GM23338 (cell line): ENCODE results near the gene APOL5. TPM values are rescaled to one million over a fixed set of nuclear protein-coding genes. Genes with fewer than 3 reads are reported as not detected.

Experiments
- ATAC-seq: fragments of 200-7000 bp; cut with Tn5 transposase; 3 replicates; pipeline ENCODE4 v1.9.1; 2020
- DNase-seq: peaks from one replicate; pipeline ENCODE4 v3.0.0-alpha.2; 2015; ENCODE audit warnings: low spot score
- H2AFZ ChIP-seq: fragments of 200-600 bp; sonication (generic); 2 replicates; pipeline ENCODE4 v1.8.0; 2016; ENCODE audit warnings: antibody characterized with exemption, mild to moderate bottlenecking, moderate library complexity
- H3F3A ChIP-seq: fragments of 200-600 bp; sonication (generic); replicated peaks from 2 replicates; pipeline ENCODE4 v1.8.0; 2017; ENCODE audit warnings: antibody characterized with exemption, mixed run types, low read depth
- H3K27ac ChIP-seq: fragments of 200-600 bp; sonication (generic); 2 replicates; pipeline ENCODE4 v1.6.1; 2016; ENCODE audit warnings: low read depth
- H3K27me3 ChIP-seq: fragments of 200-600 bp; sonication (generic); 2 replicates; pipeline ENCODE4 v1.8.0; 2016; ENCODE audit warnings: mild to moderate bottlenecking, mixed run types, moderate library complexity; ENCODE audit not compliant: insufficient read depth
- H3K36me3 ChIP-seq: fragments of 200-600 bp; sonication (generic); 2 replicates; pipeline ENCODE4 v1.8.0; 2016; ENCODE audit warnings: mild to moderate bottlenecking; ENCODE audit not compliant: insufficient read depth
- H3K4me1 ChIP-seq: fragments of 200-600 bp; sonication (generic); 2 replicates; pipeline ENCODE4 v1.8.0; 2016; ENCODE audit warnings: mild to moderate bottlenecking, moderate library complexity; ENCODE audit not compliant: insufficient read depth
- H3K4me2 ChIP-seq: fragments of 200-600 bp; sonication (generic); 2 replicates; pipeline ENCODE4 v1.7.1; 2017; ENCODE audit warnings: mixed run types
- H3K4me3 ChIP-seq: fragments of 200-600 bp; sonication (generic); 2 replicates; pipeline ENCODE4 v1.6.1; 2016; ENCODE audit warnings: mixed run types
- H3K79me2 ChIP-seq: fragments of 200-600 bp; sonication (generic); replicated peaks from 2 replicates; pipeline ENCODE4 v1.8.0; 2017; ENCODE audit warnings: mild to moderate bottlenecking; ENCODE audit not compliant: insufficient read depth
- H3K9me2 ChIP-seq: fragments of 200-600 bp; sonication (generic); 2 replicates; pipeline ENCODE4 v1.8.0; 2017; ENCODE audit not compliant: insufficient read depth
- H4K20me1 ChIP-seq: fragments of 200-600 bp; sonication (generic); replicated peaks from 2 replicates; pipeline ENCODE4 v1.8.0; 2017; ENCODE audit warnings: mild to moderate bottlenecking; ENCODE audit not compliant: insufficient read depth
- H3K27ac Mint-ChIP-seq: 2 replicates; pipeline ENCODE4 v1.8.0; 2020; ENCODE audit warnings: inconsistent platforms, mild to moderate bottlenecking, moderate library complexity, mixed read lengths
- H3K27me3 Mint-ChIP-seq: 3 replicates; pipeline ENCODE4 v1.8.0; 2022; ENCODE audit warnings: low read depth, mild to moderate bottlenecking, moderate library complexity, mixed read lengths, inconsistent platforms; ENCODE audit not compliant: insufficient read depth, poor library complexity
- H3K36me3 Mint-ChIP-seq: 3 replicates; pipeline ENCODE4 v1.8.0; 2021; ENCODE audit warnings: low read depth, mild to moderate bottlenecking, inconsistent platforms, moderate library complexity, mixed read lengths
- H3K4me1 Mint-ChIP-seq: 3 replicates; pipeline ENCODE4 v1.8.0; 2020; ENCODE audit warnings: mild to moderate bottlenecking, inconsistent platforms, mixed read lengths
- H3K4me3 Mint-ChIP-seq: 3 replicates; pipeline ENCODE4 v1.8.0; 2021; ENCODE audit warnings: moderate library complexity, mild to moderate bottlenecking, inconsistent platforms, mixed read lengths
- H3K9me3 Mint-ChIP-seq: 3 replicates; pipeline ENCODE4 v1.8.0; 2020; ENCODE audit warnings: moderate library complexity, mild to moderate bottlenecking, inconsistent platforms, mixed read lengths
- POLR2AphosphoS5 ChIP-seq: IDR thresholded peaks from 2 replicates; pipeline ENCODE4 v1.6.1; 2016; ENCODE audit warnings: antibody characterized with exemption, low read depth
- REST ChIP-seq: IDR thresholded peaks from one replicate; pipeline ENCODE4 v1.6.1; 2018; ENCODE audit warnings: antibody characterized with exemption; ENCODE audit not compliant: unreplicated experiment
- STAT1 ChIP-seq: IDR thresholded peaks from one replicate; pipeline ENCODE4 v1.6.1; 2016; ENCODE audit warnings: antibody characterized with exemption; ENCODE audit not compliant: unreplicated experiment
- ZNF331 ChIP-seq: fragments of 250-450 bp; sonication (Bioruptor Pico); IDR thresholded peaks from 2 replicates; pipeline ENCODE4 v1.5.0; 2020; ENCODE audit warnings: low read depth, mild to moderate bottlenecking, moderate library complexity
- ZNF462 ChIP-seq: fragments of 250-450 bp; sonication (Bioruptor Pico); IDR thresholded peaks from 2 replicates; pipeline ENCODE4 v1.5.0; 2020; ENCODE audit warnings: mild to moderate bottlenecking, moderate library complexity
- polyA plus RNA-seq: library from polyadenylated mRNA; unstranded; fragments of >200 nt; fragmentation: Nextera tagmentation; extraction: Ambion mirVana; gene quantifications from 2 replicates; pipeline ENCODE4 v1.2.1, GENCODE V29; 2016
- total RNA-seq: library from RNA; depleted of rRNA; stranded (reverse); fragments of >200 nt; shearing (Covaris generic); gene quantifications from 2 replicates; pipeline ENCODE4 v1.2.3, GENCODE V29; 2014

The APOL5 gene
- total and polyA plus RNA-seq, 2 experiments from 2014 or later = not detected

GRCh38 chr22:35746248-35746647, 28.6 kb downstream of the APOL5 start:
- TF ChIP-seq ZNF462 (CRISPR knock-in tag) (no peak), REST (no peak), STAT1 (no peak), ZNF331 (CRISPR knock-in tag) (no peak), POLR2AphosphoS5 (no peak)
- no peak for ATAC-seq
- H3K27ac ChIP-seq = no peak overlapping the region
- no peaks in the 10 kb centered on the region for H3F3A ChIP-seq
- DNase-seq = no peak
- H3K27ac Mint-ChIP-seq = no peak overlapping the region
- peaks cover 59% of the 10 kb centered on the region for H3K4me1 ChIP-seq
- H2AFZ ChIP-seq = no peak overlapping the region
- H3K4me1 Mint-ChIP-seq = peaks cover 68% of the 10 kb centered on the region
- H3K27me3 ChIP-seq = no peaks in the 10 kb centered on the region
- H3K4me2 ChIP-seq = no peak overlapping the region
- peaks cover 22% of the 10 kb centered on the region for H3K36me3 Mint-ChIP-seq
- H3K4me3 ChIP-seq = no peak overlapping the region
- H3K9me2 ChIP-seq = no peaks in the 10 kb centered on the region
- H4K20me1 ChIP-seq = no peaks in the 10 kb centered on the region
- H3K36me3 ChIP-seq = no peaks in the 10 kb centered on the region
- H3K9me3 Mint-ChIP-seq = no peaks in the 10 kb centered on the region
- no peak overlapping the region for H3K4me3 Mint-ChIP-seq
- H3K79me2 ChIP-seq = 0 out of 2 replicates have a peak, but pooled peaks cover 3% of the 10 kb centered on the region
- peaks cover 5% of the 10 kb centered on the region for H3K27me3 Mint-ChIP-seq
